Activated naive CD8-positive, alpha-beta T cell treated with anti-CD3 and anti-CD28 coated beads for 36 hours (primary cell): ENCODE results near the gene TEDC1. TPM values are rescaled to one million over a fixed set of nuclear protein-coding genes. Genes with fewer than 3 reads are reported as not detected.
A peak's percentile ranks its signal among the peaks of the same experiment; 100 is the strongest.
"Not testable (repeated sequence)": the region's sequence is repeated elsewhere in the genome, so short reads cannot be mapped to it uniquely, and the experiment has no call there.

Experiments
- DNase-seq: peaks from one replicate; pipeline ENCODE4 v3.0.0; 2021
- H3K27ac Mint-ChIP-seq: one replicate; pipeline ENCODE4 v1.8.0; 2022; ENCODE audit warnings: mild to moderate bottlenecking, moderate library complexity, mixed read lengths
- H3K27me3 Mint-ChIP-seq: one replicate; pipeline ENCODE4 v1.8.0; 2022; ENCODE audit warnings: mild to moderate bottlenecking, mixed read lengths
- H3K36me3 Mint-ChIP-seq: one replicate; pipeline ENCODE4 v1.8.0; 2021; ENCODE audit warnings: mild to moderate bottlenecking, mixed read lengths
- H3K4me1 Mint-ChIP-seq: one replicate; pipeline ENCODE4 v1.8.0; 2021; ENCODE audit warnings: mixed read lengths
- H3K4me3 Mint-ChIP-seq: one replicate; pipeline ENCODE4 v1.8.0; 2022; ENCODE audit warnings: mild to moderate bottlenecking, moderate library complexity, mixed read lengths
- H3K9me3 Mint-ChIP-seq: one replicate; pipeline ENCODE4 v1.8.0; 2022; ENCODE audit warnings: mixed read lengths
- total RNA-seq, 2 experiments: library from RNA; stranded (reverse); gene quantifications; one replicate each; pipeline ENCODE4 v1.2.3, GENCODE V29; 2021

The TEDC1 gene
- total RNA-seq, 2 experiments from 2014 or later: 33.6 to 34.9 TPM

- Mint-ChIP-seq H3K4me1 (peaks cover 5% of the 10 kb centered on the region), H3K36me3 (peaks cover 1% of the 10 kb centered on the region), H3K4me3 (no peak overlapping the region), H3K27ac (no peak overlapping the region), H3K27me3 (peaks cover 17% of the 10 kb centered on the region), H3K9me3 (no peaks in the 10 kb centered on the region)
- DNase-seq: no peak
These were observed 45.9 kb downstream of the TEDC1 start for GRCh38 chr14:105536691-105537579.

DNA sequence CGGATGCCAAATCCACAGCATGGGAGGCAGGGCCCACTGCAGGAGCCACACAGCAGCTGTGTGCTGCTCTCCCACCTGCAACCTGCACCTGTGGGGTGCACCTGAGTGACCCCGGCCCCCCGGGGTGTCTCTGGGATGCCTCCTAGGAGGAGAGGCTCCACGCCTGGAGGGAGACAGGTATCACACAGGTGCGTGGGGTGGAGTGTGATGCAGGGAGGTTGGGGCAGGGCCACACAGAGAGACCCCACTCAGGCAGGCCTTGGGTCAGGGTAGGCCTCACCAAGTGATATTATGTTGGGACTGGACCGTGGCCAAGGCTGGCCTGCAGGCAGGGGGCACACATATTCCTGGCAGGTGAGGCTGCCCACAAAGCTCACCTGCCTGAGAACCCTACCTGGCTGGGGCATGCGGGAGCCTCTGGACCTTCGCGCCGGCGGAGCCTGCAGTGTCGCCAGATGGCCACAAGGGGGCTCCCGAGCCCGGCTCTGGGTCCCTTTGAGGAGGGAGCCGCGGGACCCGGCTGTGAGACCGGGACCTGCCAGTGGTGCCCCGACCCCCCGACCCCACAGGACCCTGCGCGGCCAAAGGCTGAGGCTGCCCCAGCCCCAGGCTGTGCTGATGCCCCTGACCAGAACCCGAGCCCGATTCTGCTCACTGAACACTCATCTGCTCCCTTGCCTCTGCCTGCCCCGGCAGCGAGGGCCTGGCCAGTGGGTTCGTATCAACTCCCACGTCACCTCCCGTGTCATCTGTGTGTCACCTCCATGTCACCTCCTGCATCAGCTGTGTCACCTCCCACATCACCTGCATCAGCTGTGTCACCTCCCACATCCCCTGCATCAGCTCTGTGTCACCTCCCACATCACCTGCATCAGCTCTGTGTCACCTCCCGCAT is 46.8 kb downstream of the TEDC1 start:
- peaks cover 1% of the 10 kb centered on the region for H3K36me3 Mint-ChIP-seq
- H3K4me1 Mint-ChIP-seq: peaks cover 2% of the 10 kb centered on the region
- DNase-seq: peak; percentile 67
- H3K27me3 Mint-ChIP-seq: peaks cover 18% of the 10 kb centered on the region
- H3K9me3 Mint-ChIP-seq: no peaks in the 10 kb centered on the region
- no peak overlapping the region for H3K27ac Mint-ChIP-seq
- H3K4me3 Mint-ChIP-seq: no peak overlapping the region

GRCh38 chr14:105538481-105539049 is 47.5 kb downstream of the TEDC1 start:
- Mint-ChIP-seq H3K27me3 (peaks cover 18% of the 10 kb centered on the region), H3K36me3 (no peaks in the 10 kb centered on the region), H3K4me3 (no peak overlapping the region), H3K27ac (no peak overlapping the region), H3K4me1 (peaks cover 2% of the 10 kb centered on the region), H3K9me3 (peaks cover 2% of the 10 kb centered on the region)
- DNase-seq: no peak

- H3K27me3 Mint-ChIP-seq: peaks cover 18% of the 10 kb centered on the region
- H3K4me1 Mint-ChIP-seq: peaks cover 2% of the 10 kb centered on the region
- H3K4me3 Mint-ChIP-seq: no peak overlapping the region
- no peaks in the 10 kb centered on the region for H3K36me3 Mint-ChIP-seq
- no peak overlapping the region for H3K27ac Mint-ChIP-seq
- no peak for DNase-seq
- H3K9me3 Mint-ChIP-seq: peaks cover 2% of the 10 kb centered on the region
These were observed 49.8 kb downstream of the TEDC1 start for GRCh38 chr14:105540811-105541210.

- no peak for DNase-seq
- no peak overlapping the region for H3K4me3 Mint-ChIP-seq
- H3K4me1 Mint-ChIP-seq: peaks cover 2% of the 10 kb centered on the region
- H3K36me3 Mint-ChIP-seq: no peaks in the 10 kb centered on the region
- no peak overlapping the region for H3K27ac Mint-ChIP-seq
- peaks cover 2% of the 10 kb centered on the region for H3K9me3 Mint-ChIP-seq
- H3K27me3 Mint-ChIP-seq: peaks cover 18% of the 10 kb centered on the region
These were observed 50.3 kb downstream of the TEDC1 start for GRCh38 chr14:105541218-105541875.

DNA sequence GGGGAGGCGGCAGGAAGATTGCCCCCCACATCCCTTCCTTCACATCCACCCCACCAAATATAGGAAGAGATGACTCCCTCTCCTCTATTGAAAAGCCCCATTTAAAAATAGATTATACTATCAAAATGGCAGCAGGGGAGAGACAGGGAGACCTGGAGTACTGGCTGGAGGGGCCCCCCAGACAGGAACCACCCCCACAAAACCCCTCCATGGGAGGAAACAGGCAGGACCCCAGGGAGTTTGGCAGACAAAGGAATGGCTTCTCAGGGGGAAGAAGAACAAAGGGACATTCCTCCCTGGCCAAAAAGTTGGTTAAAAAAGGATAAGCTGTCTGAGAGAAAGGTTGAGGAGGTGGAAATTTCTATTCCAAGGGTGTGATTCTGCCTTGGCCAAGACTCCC is 54.6 kb downstream of the TEDC1 start:
- not testable (repeated sequence) for H3K36me3 Mint-ChIP-seq, H3K4me3 Mint-ChIP-seq, H3K27ac Mint-ChIP-seq, H3K27me3 Mint-ChIP-seq, H3K9me3 Mint-ChIP-seq, DNase-seq, H3K4me1 Mint-ChIP-seq

- not testable (repeated sequence) for DNase-seq, H3K9me3 Mint-ChIP-seq, H3K36me3 Mint-ChIP-seq, H3K4me3 Mint-ChIP-seq, H3K27ac Mint-ChIP-seq, H3K27me3 Mint-ChIP-seq, H3K4me1 Mint-ChIP-seq
These were observed 55.4 kb downstream of the TEDC1 start for GRCh38 chr14:105546410-105546809.

DNA sequence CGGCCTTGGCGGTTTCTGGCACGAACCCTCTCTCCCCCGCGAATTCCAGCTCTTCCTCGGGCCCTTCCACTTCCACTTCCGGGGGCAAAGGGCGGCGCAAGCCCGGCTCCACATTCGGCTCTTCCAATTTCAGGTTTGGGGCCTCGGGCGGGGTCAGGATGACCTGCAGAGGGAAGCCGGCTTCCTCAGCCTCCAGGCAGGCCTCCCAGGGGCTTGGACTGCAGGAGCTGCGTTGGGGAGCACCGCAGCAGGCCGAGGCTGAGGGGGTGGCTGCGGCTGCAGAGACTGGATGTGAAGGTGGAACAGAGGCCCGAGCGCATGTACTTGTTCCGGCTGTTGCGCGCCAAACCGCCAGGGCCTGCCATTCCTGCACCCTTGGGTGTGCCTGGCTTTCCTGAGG is 56.0 kb downstream of the TEDC1 start:
- not testable (repeated sequence) for H3K9me3 Mint-ChIP-seq, H3K4me3 Mint-ChIP-seq, DNase-seq, H3K27ac Mint-ChIP-seq, H3K36me3 Mint-ChIP-seq, H3K4me1 Mint-ChIP-seq, H3K27me3 Mint-ChIP-seq

DNA sequence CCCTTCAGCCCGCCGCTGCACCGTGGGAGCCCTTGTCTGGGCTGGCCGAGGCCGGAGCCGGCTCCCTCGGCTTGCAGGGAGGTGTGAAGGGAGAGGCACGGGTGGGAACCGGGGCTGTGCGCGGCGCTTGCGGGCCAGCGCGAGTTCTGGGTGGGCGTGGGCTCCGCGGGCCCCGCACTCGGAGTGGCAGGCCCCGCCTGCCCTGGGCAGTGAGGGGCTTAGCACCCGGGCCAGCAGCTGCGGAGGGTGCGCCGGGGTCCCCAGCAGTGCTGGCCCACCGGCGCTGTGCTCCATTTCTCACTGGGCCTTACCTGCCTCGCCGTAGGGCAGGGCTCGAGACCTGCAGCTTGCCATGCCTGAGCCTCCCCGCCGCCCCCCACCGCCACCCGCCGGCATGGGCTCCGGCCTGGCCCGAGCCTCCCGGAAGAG is 56.7 kb downstream of the TEDC1 start:
- Mint-ChIP-seq H3K27me3 (peaks cover 4% of the 10 kb centered on the region), H3K4me1 (no peaks in the 10 kb centered on the region), H3K4me3 (no peak overlapping the region), H3K9me3 (peaks cover 2% of the 10 kb centered on the region), H3K27ac (no peak overlapping the region), H3K36me3 (no peaks in the 10 kb centered on the region)
- DNase-seq: no peak

Other genes with a start within 250 kb of the TEDC1 start
- gene BTBD6, start 242.7 kb upstream of the TEDC1 start, total RNA-seq: 10 to 100 TPM; 33.9 to 35.2 TPM
- 10 to 100 TPM; 21.9 to 22.8 TPM for gene BRF1, start 190.2 kb upstream of the TEDC1 start, total RNA-seq
- 10 to 100 TPM; 21.1 to 22.2 TPM for gene PACS2, start 176.5 kb upstream of the TEDC1 start, total RNA-seq
- 1 to 10 TPM in 1 of 2 experiments, under 1 TPM in 1; 0.56 to 2.1 TPM for gene TEX22, start 92.7 kb upstream of the TEDC1 start, total RNA-seq
- 100 to 1,000 TPM; 148 to 149 TPM for gene MTA1, start 71.4 kb upstream of the TEDC1 start, total RNA-seq
- gene CRIP2, start 16.4 kb upstream of the TEDC1 start, total RNA-seq: under 1 TPM; 0.16 to 0.41 TPM
- 10 to 100 TPM; 82.5 to 87.3 TPM for gene CRIP1, start 4.4 kb upstream of the TEDC1 start, total RNA-seq
- 10 to 100 TPM; 16.7 to 16.8 TPM for gene TMEM121, start 35.3 kb downstream of the TEDC1 start, total RNA-seq